ENCODE data around the gene EIF5B.

DNA sequence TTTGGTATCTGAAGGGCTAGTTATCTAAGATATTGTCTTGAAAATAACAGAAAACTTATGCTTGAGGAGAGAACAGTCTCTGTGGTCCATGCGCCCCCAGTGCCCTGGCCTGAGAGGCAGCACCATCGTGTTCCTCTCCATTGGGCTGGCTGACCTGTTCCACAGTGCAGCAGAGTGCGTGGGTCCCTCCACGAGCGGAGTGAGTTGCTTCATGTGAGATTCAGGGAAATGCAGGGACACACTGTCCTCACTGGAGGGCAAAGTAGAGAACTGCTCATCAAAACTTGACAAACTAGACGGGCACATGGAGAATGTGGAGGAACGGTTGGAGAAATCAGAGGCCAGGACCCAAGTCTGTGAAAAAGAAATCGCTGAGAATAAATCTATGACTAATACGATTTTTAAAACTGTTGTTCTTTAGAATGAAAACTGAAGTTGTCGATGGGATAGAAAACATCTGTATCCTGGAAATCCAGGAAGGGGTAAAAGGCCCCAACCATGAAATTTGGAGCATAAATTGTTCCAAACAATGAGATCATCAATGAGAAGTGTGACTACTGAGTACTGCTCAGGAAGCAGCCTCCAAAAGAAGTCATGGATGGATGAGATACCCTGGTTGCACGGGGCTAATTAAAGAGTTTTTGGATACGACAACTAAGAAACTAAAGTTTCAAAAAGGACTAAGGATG, 94.5 kb downstream of the EIF5B start:
- TF ChIP-seq TAF1 (IDR thresholded peaks at IDR 0.05; ENCODE audit: borderline replicate concordance, insufficient read depth, low read length) = no peak
- TF ChIP-seq POLR2AphosphoS5 (IDR thresholded peaks at IDR 0.05; ENCODE audit: low read depth, low read length) = no peak

All from PFSK-1 (cell line).